Measurements from ENCODE around the gene KCNG2.

KCNG2 gene

DNA sequence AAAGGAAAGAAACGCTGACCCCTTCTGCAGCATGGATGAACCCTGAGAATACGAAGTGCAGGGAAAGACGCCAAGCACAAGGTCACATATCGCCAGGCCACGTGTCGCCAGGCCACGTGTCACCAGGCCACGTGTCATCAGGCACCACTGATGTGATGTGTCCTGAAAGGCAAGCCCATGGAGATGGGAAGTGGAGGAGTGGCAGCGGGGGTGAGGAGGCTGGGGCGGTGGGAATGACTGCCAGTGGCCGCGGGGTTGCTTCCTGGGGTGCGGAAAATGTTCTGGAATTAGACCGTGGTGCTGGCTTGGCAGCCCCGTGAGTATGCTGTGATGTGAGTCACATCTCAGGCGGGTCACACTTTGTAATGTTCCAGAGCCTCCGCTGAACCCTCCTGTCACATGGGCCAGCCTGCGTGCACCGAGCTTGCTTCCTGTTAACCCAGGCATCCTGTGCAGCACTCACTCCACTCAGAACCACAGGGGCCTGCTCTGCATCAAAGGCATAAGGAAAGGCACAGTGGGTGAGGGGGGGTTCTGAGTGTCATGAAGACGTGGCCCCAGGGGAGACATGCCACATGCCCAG is 114.8 kb downstream of the KCNG2 start:
- no peak for DNase-seq

DNA sequence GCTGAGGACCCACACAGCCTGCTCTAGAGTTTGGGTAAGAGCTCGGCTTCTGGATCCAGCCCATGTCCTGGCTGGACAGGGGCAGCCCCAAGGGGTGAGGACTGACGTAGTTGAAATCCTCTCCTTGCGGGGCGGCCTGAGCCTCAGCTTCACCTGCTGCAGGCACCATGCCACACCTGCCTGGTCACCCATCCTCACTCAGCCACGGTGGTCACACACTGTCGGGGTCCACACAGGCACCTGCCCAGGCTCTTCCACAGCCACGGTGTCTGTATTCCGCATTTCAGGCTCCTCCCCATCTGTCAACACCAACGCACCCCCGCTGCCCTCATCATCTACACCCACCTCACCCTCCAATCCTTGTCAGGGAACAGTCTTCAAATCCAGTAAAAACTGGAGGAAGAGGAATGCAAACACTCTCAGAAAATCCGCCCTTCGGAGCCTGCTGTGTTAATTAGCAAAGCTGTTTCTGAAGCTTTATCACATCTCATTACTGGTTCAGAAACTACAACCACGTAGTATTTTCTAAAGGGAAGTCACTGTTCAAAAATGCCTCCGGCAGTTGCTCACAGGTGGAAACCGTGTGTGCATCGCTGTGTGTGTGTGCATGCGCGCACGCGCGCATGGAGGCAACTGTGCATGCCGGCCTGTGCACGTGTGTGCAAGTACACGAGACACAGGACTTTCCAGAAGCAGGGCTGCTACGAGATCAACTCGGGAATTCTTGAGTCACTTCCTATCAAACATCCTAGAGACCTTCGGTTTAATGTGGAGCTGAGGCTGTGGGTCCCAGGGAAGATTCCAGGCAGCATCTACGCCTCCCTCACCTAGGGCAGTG is 115.5 kb downstream of the KCNG2 start:
- DNase-seq: no peak

DNA sequence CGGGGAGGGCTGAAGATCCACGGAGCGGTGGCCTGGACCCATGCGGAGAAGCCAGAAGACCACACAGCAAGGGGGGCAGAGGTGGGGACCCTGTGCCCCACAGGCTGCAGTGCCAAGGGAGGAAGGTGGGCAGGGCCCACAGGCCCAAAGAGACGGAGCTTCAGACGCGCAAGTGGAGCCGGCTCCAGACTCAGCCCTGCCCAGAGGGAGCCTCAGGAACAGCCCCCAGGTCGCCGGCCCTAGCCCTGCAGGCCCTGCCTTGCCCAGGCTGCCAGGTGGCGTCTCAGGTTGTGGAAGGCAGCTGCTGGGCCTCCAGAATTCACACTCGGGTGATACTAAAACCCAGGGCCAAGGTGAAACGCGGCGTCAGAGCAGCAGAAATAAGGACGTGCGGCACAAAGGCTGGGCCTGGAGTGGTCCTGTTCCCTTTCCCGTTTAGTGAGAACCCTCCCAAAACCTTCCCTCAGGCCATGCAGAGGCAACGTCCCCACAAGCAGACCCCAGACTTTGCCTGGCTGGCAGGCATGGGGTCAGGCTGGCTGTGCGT is 116.9 kb downstream of the KCNG2 start:
- DNase-seq: no peak

DNA sequence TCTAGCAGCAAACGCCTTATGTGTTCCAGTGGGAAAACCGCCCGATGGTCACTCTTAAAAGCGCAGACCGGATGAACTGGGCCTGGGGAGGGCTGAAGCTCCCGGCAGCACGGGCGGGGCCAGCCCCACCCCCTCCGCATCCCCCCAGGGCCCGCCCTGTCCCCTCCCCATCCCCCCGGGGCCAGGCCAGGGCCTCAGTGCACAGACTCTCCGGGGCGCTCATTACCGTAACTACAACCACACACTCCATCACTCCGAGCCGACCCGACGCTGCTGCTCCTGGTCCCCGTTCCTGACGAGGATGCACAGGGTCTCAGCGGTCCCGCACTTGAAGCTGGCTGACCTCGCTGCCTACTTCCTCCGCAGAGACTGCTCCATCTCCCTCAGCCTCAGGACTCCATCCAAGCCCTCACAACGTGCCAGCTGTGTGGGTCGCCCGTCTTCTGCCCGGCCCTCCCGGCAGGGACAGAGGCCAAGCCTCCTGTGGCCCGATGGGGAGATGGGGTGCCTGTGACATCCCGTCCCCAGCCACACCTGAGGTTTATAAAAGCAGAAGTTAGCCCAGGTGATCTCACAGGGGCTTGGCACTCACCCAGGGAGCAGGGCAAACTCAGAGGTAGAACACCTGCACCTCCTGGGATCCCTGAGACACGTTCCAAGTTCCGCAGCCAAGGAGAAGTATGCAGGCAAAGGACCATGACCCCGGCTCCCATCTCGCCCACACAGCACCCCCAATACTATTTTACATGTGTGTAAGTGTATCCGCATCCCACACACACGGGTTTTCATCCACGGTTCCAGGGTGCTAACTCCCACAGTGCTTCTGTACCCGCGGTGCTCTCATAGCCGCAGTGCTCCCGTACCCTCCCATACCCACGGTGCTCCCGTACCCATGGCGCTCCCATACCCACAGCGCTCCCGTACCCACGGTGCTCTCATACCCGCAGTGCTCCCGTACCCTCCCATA is 117.7 kb downstream of the KCNG2 start:
- no peak for DNase-seq

DNA sequence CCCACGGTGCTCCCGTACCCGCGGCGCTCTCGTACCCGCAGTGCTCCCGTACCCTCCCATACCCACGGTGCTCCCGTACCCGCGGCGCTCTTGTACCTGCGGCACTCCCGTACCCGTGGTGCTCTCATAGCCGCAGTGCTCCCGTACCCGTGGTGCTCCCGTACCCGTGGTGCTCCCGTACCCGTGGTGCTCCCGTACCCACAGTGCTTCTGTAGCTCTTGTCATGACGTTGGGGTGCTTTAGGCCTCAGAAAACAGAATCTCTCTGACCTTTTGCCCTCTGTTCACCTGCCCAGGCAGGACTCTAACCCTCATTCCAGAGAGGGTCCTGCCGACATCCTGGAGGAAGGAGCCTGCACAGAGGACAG is 118.4 kb downstream of the KCNG2 start:
- DNase-seq: no peak

DNA sequence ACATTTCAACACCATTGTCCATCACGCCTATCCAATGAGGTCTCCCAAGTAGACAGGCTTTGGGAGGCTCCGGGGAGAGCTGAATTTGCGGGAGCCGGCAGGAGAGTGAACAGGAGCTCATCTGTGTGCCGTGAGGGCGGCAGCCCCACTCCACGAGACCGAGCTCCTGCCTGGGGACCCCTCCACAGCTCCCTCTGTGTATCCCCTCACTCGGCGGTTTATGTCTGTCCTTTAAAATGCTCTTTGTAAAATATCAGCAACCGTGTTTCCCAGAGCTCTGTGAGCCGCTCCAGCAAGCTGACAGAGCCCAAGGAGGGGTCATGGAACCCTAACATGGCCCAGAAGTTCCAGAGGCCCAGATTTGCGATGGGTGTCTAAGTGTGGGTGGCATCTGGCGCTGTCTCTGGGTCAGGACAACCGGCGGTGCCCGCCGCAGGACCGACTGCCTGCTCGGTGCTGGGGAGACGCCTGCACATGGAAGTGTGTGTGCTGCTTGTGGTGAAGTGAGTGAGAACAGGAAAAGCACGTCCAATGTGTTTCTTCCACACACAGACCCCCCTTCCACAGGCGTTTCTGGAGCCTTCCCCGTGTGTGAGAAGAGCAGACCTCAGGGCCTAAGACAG is 118.9 kb downstream of the KCNG2 start:
- DNase-seq: no peak

DNA sequence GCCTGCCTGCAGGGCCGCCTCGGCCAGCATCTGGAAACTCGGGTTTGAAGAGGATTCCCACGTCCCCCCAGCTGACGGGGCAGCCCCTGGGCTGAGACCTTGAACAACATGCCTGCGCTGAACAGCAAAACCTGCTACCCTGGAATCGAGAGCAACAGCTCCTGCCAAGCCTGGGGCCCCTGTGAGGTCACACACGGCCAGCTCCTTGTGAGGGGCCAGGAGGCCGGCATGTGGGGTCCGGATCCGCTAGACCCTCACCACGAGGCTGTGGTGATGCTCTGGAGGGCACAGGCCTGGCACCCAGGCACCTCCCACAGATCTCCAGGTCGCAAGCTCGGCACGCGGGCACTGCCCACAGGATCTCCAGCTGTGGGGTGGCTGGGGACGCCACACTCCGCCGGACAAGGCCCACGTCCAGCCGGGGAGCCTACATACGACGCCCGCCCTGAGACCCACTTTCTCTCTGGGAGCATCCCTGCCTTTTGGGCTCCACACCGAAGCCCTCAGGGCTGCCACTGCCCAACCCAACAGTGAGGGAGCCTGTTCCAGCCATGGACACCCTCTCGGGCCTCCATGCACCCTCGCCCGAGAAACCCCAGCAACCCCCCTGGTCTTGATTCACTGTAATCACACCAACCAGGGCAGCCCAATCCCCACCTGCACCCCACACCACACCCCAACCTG is 119.6 kb downstream of the KCNG2 start:
- DNase-seq: no peak

DNA sequence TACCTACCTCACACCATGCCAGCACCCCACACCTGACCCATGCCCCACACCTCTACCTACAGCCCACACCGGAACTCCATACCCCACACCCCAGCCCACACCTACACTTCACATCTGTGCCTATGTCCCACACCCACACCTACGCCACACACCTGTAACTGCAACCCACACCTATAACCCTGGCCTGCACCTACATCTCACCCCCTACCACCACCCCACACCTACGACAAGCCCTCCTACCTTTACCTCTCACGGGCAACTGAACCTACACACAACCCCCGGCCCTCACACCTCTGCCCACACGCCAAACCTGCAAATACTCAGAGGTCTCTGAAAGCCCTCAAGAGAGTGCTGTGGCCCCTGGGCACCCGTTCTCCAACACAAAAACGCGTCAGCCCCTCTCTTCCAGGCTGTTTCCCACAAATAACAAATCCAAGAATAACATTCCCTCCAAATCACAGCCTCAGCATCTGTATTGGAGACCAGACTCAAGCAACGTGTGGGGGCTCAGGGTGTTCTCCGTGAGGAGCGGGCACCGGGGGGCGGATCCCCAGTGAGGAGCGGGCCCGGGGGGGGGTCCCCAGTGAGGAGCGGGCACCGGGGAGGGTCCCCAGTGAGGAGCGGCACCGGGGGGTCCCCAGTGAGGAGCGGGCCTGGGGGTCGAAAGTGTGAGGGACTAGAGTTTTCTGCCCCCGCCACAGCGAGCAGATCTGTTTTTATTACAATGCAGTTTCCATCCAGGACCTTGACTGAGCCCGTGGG is 120.3 kb downstream of the KCNG2 start:
- no peak for DNase-seq

DNA sequence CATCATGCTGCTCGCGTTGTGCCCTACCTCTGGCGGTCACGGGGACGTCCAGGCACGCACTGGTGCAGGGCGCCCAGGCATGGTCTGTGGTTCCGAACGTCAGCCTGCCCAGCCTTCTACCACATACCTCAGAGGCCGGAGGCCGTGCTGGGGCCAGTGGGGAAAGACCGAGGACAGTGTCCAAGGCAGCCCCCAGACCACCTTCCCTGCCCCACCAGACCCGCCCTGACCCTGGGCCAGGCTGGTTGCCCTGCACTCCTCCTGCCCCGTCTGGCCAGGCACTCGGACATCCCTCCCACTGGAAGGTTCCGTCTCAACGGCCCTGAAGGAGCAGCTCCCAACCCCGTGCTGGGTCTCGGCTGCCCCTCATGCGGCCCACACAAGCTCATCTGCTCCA is 120.9 kb downstream of the KCNG2 start:
- DNase-seq: no peak

DNA sequence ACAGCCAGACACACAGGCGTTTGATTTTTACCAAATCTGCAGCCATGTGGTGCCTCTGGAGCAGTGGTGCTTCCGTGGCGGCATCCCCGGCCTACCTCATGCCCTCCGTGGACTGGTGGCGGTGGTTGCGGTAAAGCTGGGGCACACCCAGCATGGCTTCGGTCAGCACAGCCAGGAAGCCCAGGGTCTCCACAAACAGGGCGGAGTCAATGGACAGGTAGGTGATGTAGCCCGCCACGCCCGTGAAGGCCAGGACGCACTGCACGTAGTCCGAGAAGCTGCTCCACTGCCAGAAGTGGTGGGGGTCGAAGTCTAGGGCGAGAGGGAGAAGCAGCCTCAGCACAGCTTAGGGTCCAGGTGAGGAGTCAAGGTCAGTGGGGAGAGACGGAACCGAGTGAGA is 121.4 kb downstream of the KCNG2 start:
- no peak for DNase-seq

DNA sequence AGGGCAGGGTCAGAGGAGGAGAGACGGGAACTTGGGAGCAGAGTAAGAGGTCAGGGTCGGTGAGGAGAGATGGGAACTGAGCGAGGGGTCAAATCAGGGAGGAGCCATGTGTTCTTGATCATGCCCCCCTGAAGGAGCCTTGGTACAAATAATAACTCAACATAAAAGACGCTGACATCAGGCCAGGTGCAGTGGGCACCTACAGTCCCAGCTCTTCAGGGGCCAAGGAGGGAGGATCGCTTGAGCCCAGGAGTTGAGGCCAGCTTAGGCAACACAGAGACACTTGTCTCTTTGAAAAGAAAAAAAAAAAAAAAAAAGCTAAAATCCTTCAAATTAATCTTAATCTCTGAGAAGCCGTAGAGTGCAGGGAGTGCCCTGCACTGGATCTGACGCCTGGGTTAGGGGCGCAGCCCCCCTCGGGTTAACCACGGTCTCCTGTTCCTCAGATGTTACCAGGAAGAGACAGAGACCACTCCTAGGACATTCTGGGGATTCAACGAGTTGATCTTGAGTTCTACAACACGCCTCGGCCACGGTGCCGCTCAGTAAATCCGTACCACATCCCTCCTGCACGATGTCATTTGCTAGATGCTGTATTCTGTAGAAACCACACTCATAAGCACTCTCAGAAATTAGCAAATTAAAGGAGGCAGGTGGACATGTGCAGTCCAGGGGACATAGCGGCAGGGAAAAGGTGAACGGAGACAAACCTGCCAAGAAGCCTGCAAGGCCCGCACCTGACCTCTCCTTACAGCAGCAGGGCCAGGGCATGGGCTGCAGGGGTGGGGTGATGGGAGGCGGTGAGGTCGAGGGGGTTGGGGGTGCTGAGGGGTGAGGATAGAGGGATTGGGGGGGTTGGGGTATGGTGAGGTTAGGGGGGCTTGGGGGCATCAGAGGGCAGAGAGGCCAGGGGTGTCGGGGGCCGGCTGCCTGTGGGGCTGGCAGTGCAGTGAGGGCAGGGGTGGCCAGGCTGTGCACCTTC is 124.5 kb downstream of the KCNG2 start:
- no peak for DNase-seq

DNA sequence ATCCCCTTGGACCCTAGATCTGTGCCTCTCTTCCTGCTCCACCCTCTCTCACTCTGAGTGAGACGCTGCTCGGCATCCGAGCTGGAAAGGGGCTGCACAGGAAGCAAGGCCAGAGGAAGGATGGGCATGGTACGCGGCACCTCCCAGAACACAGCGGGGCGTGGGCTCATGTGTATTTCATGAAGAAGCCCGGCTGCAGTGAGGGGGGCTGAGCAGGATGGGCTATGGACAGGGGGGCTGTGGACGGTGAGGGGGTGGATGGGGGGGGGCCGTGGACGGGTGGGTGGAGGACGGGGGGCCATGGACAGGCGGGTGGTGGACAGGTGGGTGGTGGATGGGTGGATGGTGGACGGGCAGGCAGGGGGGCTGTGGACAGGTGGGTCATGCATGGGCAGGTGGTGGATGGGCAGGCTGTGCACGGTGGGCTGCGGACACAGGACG is 125.3 kb downstream of the KCNG2 start:
- DNase-seq: no peak

DNA sequence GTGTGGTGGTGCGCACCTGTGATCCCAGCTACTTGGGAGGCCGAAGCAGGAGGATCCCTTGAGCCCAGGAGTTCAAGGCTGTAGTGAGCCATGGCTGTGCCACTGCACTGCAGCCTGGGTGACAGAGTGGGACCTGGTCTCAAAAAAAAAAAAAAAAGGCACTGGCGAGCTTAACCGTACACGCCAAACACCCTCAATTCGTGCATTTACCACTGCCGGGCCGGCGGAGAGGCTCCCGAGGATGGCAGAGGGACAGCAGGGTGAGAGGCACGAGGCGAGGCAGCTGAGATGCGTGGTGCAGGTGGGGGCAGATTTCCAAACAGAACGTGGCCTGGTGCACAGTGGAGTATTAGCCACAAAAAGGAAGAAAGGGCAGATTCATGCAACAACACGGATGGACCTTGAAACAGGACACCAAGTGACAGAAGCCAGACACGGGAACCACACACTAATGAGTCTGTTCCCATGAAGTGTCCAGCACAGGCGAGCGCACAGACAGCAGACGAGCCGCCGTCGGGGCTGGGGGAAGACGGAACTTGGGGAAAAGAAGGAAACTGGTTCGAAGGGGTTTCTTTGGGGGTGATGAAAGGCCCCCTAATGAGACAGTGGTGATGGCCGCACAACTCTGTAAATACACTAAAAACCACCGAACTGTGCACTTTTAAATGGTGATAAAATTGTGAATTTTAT is 126.3 kb downstream of the KCNG2 start:
- DNase-seq: no peak

DNA sequence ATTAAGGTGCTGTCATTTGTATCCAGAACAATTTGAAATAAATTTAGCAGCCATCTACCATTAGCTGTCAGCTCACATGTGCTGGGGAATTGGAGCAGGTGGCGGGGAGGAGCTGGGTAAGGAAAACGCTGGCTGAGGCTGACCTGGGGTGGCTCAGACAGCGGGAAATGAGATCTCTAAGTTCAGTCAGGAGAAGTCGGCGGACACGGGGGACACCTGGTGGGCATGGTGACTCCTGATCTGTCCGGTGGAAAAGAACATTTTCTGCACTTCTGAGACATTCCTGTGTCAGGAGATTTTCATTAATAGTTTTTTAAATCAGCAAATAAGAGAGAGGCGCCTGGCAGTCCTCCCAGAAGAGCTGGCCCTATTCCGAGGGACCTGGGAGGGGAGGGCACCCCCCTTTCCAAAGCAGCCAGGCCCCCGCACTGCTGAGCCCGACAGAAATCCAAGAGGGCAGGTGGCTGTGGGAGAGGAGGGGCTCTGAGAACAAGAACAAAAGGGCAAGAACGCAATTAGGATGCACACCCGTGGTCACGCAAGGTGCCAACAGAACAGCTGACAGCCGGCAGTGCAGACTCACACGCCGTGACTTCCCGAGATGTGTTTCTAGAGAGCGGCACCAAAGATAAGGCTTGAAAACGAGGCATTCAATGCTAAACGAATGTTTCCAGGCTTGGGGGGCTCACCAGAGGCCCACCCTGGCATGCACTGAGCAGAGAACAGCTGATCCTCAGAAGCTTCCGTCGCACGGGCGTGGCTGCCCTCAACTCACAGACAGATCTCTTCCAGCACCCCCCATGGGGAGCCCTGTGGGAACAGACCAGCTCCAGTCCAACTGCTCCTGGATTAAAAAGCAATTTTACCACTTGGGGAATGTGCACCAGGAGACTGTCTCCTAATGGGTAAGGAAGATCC is 127.3 kb downstream of the KCNG2 start:
- DNase-seq: no peak

DNA sequence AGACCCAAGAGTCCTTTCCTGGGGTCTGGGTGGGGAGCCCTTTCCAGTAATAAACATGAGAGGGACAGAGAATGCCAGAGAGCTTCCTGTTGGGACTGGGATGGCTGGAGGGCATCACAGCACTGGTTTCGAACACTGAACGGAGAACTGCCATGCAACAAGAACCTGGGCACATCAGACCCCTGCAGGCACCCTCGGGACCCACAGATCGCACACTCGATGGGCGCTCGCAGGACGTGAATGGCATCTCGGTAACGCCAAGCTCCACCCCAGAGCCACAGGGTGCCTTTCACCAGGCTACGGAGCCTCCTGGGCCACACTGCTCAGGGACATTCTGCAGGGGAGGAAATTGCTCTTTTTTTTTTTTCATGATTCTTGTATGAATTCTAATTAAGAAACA is 128.6 kb downstream of the KCNG2 start:
- no peak for DNase-seq

DNA sequence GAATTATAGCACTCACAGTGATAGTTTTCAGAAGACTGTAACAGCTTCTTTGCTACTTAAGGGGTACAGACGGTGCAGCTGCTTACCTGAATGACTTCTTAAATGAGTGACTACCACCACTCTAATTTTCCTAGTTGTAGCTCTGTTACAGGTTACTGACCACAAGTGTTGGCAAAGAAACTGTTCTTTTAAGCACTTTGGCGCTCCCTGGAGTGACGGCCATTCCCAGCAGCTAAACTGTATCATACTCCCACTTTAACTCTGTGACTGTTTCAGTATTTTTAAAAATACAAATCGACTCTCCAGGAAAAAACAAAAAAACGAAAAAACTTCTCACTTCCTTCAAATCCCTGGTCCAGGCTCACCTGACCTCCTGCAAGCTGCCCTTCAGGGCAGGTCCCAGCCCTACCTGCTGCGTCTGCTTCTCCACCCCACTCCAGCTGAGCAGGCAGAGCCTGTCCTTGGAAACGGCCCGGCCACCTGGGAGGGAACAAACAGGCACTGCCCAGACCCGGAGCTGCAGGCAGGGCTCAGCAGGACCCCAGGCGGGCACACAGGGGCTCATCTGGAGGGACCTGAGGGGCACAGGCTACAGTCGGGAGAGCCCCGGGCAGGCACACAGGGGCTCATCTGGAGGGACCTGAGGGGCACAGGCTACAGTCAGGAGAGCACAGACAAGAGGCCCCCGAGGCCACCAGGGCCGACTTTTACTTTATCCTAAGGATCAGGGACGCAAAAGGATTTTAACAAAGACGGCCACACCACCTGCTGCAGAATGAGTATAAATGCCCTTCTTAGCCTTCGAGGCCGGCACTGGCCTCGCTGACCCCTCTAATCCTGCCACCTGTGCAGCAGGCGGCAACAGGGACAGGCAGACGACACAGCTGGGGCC is 129.2 kb downstream of the KCNG2 start:
- DNase-seq: no peak
